NCI-H146 treated with DMSO at 0.1 percent for 48 hours (cell line): ENCODE data around the gene ADPRM.
A peak's percentile ranks its signal among the peaks of the same experiment; 100 is the strongest.
"Not testable (repeated sequence)": the region's sequence is repeated elsewhere in the genome, so short reads cannot be mapped to it uniquely, and the experiment has no call there.

Experiments used
- DNase-seq: peaks from one replicate; lab custom pipeline; 2025; ENCODE audit not compliant: unreplicated experiment; lab: John Stamatoyannopoulos, UW

ADPRM gene

GRCh38 chr17:10697092-10698081 is at the start of gene ADPRM, which contains the start of gene SCO1:
TSS of gene ADPRM (plus strand) at chr17:10697594. CDS start at chr17:10704927, 7,333 bp downstream.
TSS of gene SCO1 (minus strand) at chr17:10697533. CDS start at chr17:10697507, 26 bp downstream.
- DNase-seq = peak; percentile 85

GRCh38 chr17:10648381-10648780 is 49.0 kb upstream of the ADPRM start:
- DNase-seq = no peak

GRCh38 chr17:10648956-10649355 is 48.4 kb upstream of the ADPRM start:
- no peak for DNase-seq

GRCh38 chr17:10649602-10650001 is 47.8 kb upstream of the ADPRM start:
- DNase-seq = no peak

GRCh38 chr17:10651927-10652326 is 45.5 kb upstream of the ADPRM start:
- no peak for DNase-seq

- DNase-seq = no peak
Observed at GRCh38 chr17:10652984-10653659, 44.3 kb upstream of the ADPRM start.

- DNase-seq = no peak
Observed at GRCh38 chr17:10653987-10654386, 43.4 kb upstream of the ADPRM start.

GRCh38 chr17:10657148-10657547 is 40.2 kb upstream of the ADPRM start, which contains the start of gene MYH3:
TSS of gene MYH3 (minus strand) at chr17:10657309. CDS start at chr17:10655064, 2,245 bp downstream.
- DNase-seq = no peak

- DNase-seq = no peak
Observed at GRCh38 chr17:10657879-10658278, 39.5 kb upstream of the ADPRM start.

GRCh38 chr17:10661437-10661836 is 36.0 kb upstream of the ADPRM start:
- DNase-seq = no peak

- DNase-seq = no peak
Observed at GRCh38 chr17:10663231-10663630, 34.2 kb upstream of the ADPRM start.

- DNase-seq = no peak
Observed at GRCh38 chr17:10664571-10664970, 32.8 kb upstream of the ADPRM start.

- DNase-seq = no peak
Observed at GRCh38 chr17:10666906-10667305, 30.5 kb upstream of the ADPRM start.

- DNase-seq = no peak
Observed at GRCh38 chr17:10668775-10669174, 28.6 kb upstream of the ADPRM start.

GRCh38 chr17:10673312-10673711 is 24.1 kb upstream of the ADPRM start:
- no peak for DNase-seq

GRCh38 chr17:10674704-10675103 is 22.7 kb upstream of the ADPRM start:
- DNase-seq = no peak

- no peak for DNase-seq
Observed at GRCh38 chr17:10681866-10682446, 15.4 kb upstream of the ADPRM start.

- DNase-seq = no peak
Observed at GRCh38 chr17:10683853-10684252, 13.5 kb upstream of the ADPRM start.

GRCh38 chr17:10687499-10687898 is 9.9 kb upstream of the ADPRM start:
- DNase-seq = no peak

GRCh38 chr17:10695875-10696407 is 1.5 kb upstream of the ADPRM start:
- DNase-seq = not testable (repeated sequence)
